Liver (tissue), 9 donors: ENCODE data around the gene MAP2K3. TPM values are rescaled to one million over a fixed set of nuclear protein-coding genes. Genes with fewer than 3 reads are reported as not detected.

Experiments used
- DNase-seq: peaks from one replicate; pipeline ENCODE4 v3.0.0-alpha.2; 2017; ENCODE audit warnings: low spot score
- H3K27ac ChIP-seq, 2 donors: one replicate each; pipeline ENCODE4 v1.7.0; 2013; ENCODE audit warnings: inconsistent platforms in 2 of 2, low read length in 2 of 2, control low read depth in 1 of 2, low read depth in 1 of 2, mild to moderate bottlenecking in 1 of 2
- H3K27me3 ChIP-seq, 4 donors: one replicate each; pipeline versions ENCODE4 v1.6.1 to v1.7.0; 2013; ENCODE audit warnings: low read length in 3 of 4, inconsistent platforms in 1 of 4, mild to moderate bottlenecking in 1 of 4, moderate library complexity in 1 of 4; ENCODE audit not compliant: control insufficient read depth in 4 of 4, insufficient read depth in 4 of 4
- H3K36me3 ChIP-seq, 4 donors: one replicate each; pipeline versions ENCODE4 v1.6.1 to v1.7.0; 2013; ENCODE audit warnings: low read length in 3 of 4, mild to moderate bottlenecking in 3 of 4, low read depth in 1 of 4, moderate library complexity in 1 of 4; ENCODE audit not compliant: control insufficient read depth in 4 of 4, insufficient read depth in 3 of 4
- H3K4me1 ChIP-seq, 4 donors: one replicate each; pipeline versions ENCODE4 v1.6.1 to v1.7.0; 2013; ENCODE audit warnings: low read length in 3 of 4, mild to moderate bottlenecking in 3 of 4, moderate library complexity in 1 of 4; ENCODE audit not compliant: control insufficient read depth in 4 of 4, insufficient read depth in 4 of 4
- H3K4me3 ChIP-seq, 3 donors: one replicate each; pipeline versions ENCODE4 v1.6.1 to v1.7.0; 2013; ENCODE audit warnings: low read length in 3 of 3, control low read depth in 1 of 3, low read depth in 1 of 3, mild to moderate bottlenecking in 1 of 3
- H3K9ac ChIP-seq, 2 donors: one replicate each; pipeline ENCODE4 v1.7.0; 2013; ENCODE audit warnings: low read length in 2 of 2, mild to moderate bottlenecking in 2 of 2, moderate library complexity in 2 of 2, control low read depth in 1 of 2, low read depth in 1 of 2
- H3K9me3 ChIP-seq, 4 donors: one replicate each; pipeline versions ENCODE4 v1.6.1 to v1.7.0; 2013; ENCODE audit warnings: low read length in 3 of 4; ENCODE audit not compliant: control insufficient read depth in 4 of 4
- ATF3 ChIP-seq: IDR thresholded peaks from 2 replicates; pipeline ENCODE4 v1.6.1; 2016; ENCODE audit warnings: antibody characterized with exemption
- FOXA2 ChIP-seq: IDR thresholded peaks from 2 replicates; pipeline ENCODE4 v1.6.1; 2016; ENCODE audit warnings: antibody characterized with exemption
- HNF4G ChIP-seq: IDR thresholded peaks from 2 replicates; pipeline ENCODE4 v1.6.1; 2016; ENCODE audit warnings: antibody characterized with exemption
- JUND ChIP-seq, 2 donors: IDR thresholded peaks; 2 replicates each; pipeline ENCODE4 v1.6.1; 2016; ENCODE audit warnings: antibody characterized with exemption in 2 of 2
- MAX ChIP-seq: IDR thresholded peaks from 2 replicates; pipeline ENCODE4 v1.6.1; 2016; ENCODE audit warnings: antibody characterized with exemption
- NR2F2 ChIP-seq: IDR thresholded peaks from 2 replicates; pipeline ENCODE4 v1.6.1; 2016; ENCODE audit warnings: antibody characterized with exemption
- SP1 ChIP-seq: IDR thresholded peaks from 2 replicates; pipeline ENCODE4 v1.6.1; 2018; ENCODE audit warnings: antibody characterized with exemption, mild to moderate bottlenecking
- TAF1 ChIP-seq: conservative IDR thresholded peaks from 2 replicates; pipeline ENCODE4 v1.6.1; 2016; ENCODE audit warnings: antibody characterized with exemption, mild to moderate bottlenecking
- YY1 ChIP-seq: IDR thresholded peaks from 2 replicates; pipeline ENCODE4 v1.6.1; 2016; ENCODE audit warnings: antibody characterized with exemption, mild to moderate bottlenecking
- WGBS: extraction: QIAGEN DNeasy Blood & Tissue Kit; methylation state at CpG from one replicate; pipeline ENCODE4 v1.1.7; 2013; 5-methylcytosine and 5-hydroxymethylcytosine counted together
- polyA plus RNA-seq, 2 donors: library from polyadenylated mRNA; stranded (reverse) in 1 of 2; unstranded in 1 of 2; fragments of 200-250 nt in 1 of 2; fragments of >200 nt in 1 of 2; fragmentation: Nextera tagmentation in 1 of 2; extraction: Ambion mirVana in 1 of 2; gene quantifications; one replicate each; pipeline versions ENCODE4 v1.2.1 to v1.2.3, GENCODE V29; 2013 to 2015
- total RNA-seq, 2 donors: library from RNA; depleted of rRNA; stranded (reverse); fragments of >200 nt; gene quantifications; one replicate each; pipeline ENCODE4 v1.2.3, GENCODE V29; 2014
- TF ChIP-seq, protein P1 (sequence below): IDR thresholded peaks from 2 replicates; pipeline ENCODE4 v1.6.1; 2016; ENCODE audit warnings: antibody characterized with exemption, mild to moderate bottlenecking
- donor health status: healthy.
- donor health status: healthy.
- donor health status: healthy.
- donor health status: healthy.
- donor health status: healthy.

MAP2K3 gene
- total and polyA plus RNA-seq, 4 donors = 21.6 to 88.4 (median 30.5) TPM

DNA sequence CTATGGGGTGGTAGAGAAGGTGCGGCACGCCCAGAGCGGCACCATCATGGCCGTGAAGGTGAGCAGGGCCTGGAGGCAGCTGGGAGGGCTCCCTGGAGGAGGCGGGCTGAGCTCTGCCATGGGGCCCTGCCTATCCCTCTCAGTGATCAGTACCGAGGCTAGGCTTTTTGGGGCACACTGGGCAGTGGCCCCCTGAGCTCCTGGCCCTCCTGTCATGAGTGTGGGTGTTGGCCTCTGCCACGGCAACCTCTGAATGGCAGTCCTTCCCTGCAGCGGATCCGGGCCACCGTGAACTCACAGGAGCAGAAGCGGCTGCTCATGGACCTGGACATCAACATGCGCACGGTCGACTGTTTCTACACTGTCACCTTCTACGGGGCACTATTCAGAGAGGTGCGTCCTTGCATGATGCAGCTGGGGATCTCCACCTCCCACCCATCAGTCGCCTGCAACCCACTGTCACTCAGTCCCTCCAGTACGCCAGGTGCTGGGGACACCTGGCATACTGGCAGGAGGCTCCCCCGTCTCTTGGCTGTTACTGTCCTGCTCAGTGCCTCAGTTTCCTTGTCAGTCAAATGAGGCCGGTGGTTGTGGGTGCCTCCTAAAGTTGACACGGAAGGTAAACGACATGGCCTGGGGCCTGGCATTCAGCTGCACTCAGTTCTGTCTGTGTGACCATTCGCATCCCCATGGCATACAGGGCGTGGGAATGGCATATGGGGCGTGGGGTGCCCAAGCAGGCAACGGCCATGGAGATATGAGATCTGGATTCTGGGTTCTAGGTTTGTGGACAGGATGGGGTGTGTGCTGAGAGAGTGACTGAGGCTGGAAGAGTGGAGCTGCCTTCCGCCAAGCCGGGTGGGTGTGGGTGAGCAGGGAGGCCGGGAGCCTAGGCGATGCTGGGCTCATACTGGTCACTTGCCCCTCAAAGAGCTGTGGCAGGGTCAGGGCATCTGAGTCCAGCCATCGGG, 16.4 kb downstream of the MAP2K3 start:
- H3K9me3 ChIP-seq = no peaks in the 10 kb centered on the region
- no peak overlapping the region for H3K4me3 ChIP-seq
- DNase-seq = no peak
- no peak overlapping the region for H3K27ac ChIP-seq
- no peaks in the 10 kb centered on the region for H3K27me3 ChIP-seq
- peaks cover 3 to 70% (median 38%) of the 10 kb centered on the region in 4 donors for H3K36me3 ChIP-seq
- peaks cover 0 to 2% (median 0%) of the 10 kb centered on the region in 4 donors for H3K4me1 ChIP-seq
- no peak overlapping the region for H3K9ac ChIP-seq
- TF ChIP-seq JUND (IDR thresholded peaks at IDR 0.05) (no peak), YY1 (no peak), SP1 (no peak), NR2F2 (no peak), HNF4G (no peak)
- WGBS = 73% methylated on average over 31 of the region's 31 CpGs

DNA sequence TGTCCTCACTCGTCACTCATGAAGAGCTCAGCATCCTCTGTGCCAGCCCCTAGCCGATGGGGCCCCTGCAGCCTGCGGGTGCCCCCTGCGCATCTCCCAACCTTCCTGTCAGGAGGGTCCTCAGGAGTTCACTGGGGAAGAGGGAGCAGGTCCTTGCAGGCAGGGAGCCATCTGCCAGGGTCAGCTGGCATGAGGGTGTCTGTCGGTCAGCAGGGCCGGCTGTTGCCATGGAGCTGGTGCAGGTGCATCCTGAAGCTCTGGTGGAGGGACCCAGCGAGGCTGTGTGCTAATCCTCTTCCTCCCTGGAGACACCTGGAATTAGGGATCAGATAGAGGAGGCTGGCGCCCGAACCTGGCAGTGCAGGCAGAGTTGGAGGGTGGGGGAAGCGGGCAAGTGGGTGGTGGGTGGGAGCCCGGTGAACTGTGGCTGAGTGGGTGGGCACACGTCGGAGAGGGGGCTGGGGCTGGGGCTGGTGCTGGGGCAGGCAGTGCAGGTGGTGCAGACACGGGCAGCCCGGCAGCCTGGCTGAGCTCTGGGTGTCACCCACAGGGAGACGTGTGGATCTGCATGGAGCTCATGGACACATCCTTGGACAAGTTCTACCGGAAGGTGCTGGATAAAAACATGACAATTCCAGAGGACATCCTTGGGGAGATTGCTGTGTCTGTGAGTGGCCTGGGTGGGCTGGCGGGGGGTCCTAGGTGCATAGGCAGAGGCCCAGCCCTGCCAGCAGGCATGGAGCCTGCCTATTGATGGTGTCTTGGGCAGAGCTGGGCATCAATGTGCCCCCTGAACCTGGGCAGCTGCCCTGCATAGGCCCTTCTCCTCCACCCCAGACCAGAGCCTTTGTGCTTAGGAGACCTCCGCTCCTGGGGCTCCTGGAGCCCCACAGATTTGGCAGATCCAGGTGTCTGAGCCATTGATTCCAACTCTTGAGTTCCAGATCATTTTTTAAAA, 17.4 kb downstream of the MAP2K3 start:
- no peaks in the 10 kb centered on the region for H3K27me3 ChIP-seq
- H3K27ac ChIP-seq = no peak overlapping the region
- H3K36me3 ChIP-seq = peaks cover 3 to 75% (median 42%) of the 10 kb centered on the region in 4 donors
- TF ChIP-seq ATF3 (no peak), FOXA2 (no peak), TAF1 (no peak), MAX (no peak)
- TF ChIP-seq, protein P1, sequence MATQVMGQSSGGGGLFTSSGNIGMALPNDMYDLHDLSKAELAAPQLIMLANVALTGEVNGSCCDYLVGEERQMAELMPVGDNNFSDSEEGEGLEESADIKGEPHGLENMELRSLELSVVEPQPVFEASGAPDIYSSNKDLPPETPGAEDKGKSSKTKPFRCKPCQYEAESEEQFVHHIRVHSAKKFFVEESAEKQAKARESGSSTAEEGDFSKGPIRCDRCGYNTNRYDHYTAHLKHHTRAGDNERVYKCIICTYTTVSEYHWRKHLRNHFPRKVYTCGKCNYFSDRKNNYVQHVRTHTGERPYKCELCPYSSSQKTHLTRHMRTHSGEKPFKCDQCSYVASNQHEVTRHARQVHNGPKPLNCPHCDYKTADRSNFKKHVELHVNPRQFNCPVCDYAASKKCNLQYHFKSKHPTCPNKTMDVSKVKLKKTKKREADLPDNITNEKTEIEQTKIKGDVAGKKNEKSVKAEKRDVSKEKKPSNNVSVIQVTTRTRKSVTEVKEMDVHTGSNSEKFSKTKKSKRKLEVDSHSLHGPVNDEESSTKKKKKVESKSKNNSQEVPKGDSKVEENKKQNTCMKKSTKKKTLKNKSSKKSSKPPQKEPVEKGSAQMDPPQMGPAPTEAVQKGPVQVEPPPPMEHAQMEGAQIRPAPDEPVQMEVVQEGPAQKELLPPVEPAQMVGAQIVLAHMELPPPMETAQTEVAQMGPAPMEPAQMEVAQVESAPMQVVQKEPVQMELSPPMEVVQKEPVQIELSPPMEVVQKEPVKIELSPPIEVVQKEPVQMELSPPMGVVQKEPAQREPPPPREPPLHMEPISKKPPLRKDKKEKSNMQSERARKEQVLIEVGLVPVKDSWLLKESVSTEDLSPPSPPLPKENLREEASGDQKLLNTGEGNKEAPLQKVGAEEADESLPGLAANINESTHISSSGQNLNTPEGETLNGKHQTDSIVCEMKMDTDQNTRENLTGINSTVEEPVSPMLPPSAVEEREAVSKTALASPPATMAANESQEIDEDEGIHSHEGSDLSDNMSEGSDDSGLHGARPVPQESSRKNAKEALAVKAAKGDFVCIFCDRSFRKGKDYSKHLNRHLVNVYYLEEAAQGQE = no peak
- 72% methylated on average over 19 of the region's 19 CpGs for WGBS
- DNase-seq = no peak
- H3K9ac ChIP-seq = no peak overlapping the region
- H3K4me1 ChIP-seq = no peaks in the 10 kb centered on the region
- no peak overlapping the region for H3K4me3 ChIP-seq
- H3K9me3 ChIP-seq = no peaks in the 10 kb centered on the region
